Hepatocyte (in vitro differentiated cells): ENCODE data around the gene RBM42. TPM values are rescaled to one million over a fixed set of nuclear protein-coding genes. Genes with fewer than 3 reads are reported as not detected.

ENCODE experiments used
- DNase-seq: peaks from one replicate; pipeline ENCODE4 v3.0.0-alpha.2; 2016; ENCODE audit warnings: low spot score
- H2AFZ ChIP-seq: fragments of 200-600 bp; sonication (generic); 2 replicates; pipeline ENCODE4 v1.6.0; 2016; ENCODE audit warnings: antibody characterized with exemption, mild to moderate bottlenecking
- H3K27ac ChIP-seq: fragments of 200-600 bp; sonication (generic); 2 replicates; pipeline ENCODE4 v1.5.1; 2016; ENCODE audit warnings: mild to moderate bottlenecking
- H3K27me3 ChIP-seq: fragments of 200-600 bp; sonication (generic); 2 replicates; pipeline ENCODE4 v1.6.1; 2016
- H3K36me3 ChIP-seq: fragments of 200-600 bp; sonication (generic); replicated peaks from 2 replicates; pipeline ENCODE4 v1.5.1; 2016; ENCODE audit warnings: low read depth; ENCODE audit not compliant: insufficient read depth
- H3K4me1 ChIP-seq: fragments of 200-600 bp; sonication (generic); 2 replicates; pipeline ENCODE4 v1.5.1; 2016; ENCODE audit warnings: mild to moderate bottlenecking, moderate library complexity; ENCODE audit not compliant: insufficient read depth
- H3K4me2 ChIP-seq: fragments of 200-600 bp; sonication (generic); 2 replicates; pipeline ENCODE4 v1.6.0; 2016
- H3K4me3 ChIP-seq: fragments of 200-600 bp; sonication (generic); 2 replicates; pipeline ENCODE4 v1.5.1; 2016; ENCODE audit warnings: mild to moderate bottlenecking
- H3K79me2 ChIP-seq: fragments of 200-600 bp; sonication (generic); 2 replicates; pipeline ENCODE4 v1.6.0; 2017; ENCODE audit warnings: mild to moderate bottlenecking
- H3K9me2 ChIP-seq: fragments of 200-600 bp; sonication (generic); replicated peaks from 2 replicates; pipeline ENCODE4 v1.6.0; 2017; ENCODE audit warnings: mild to moderate bottlenecking; ENCODE audit not compliant: insufficient read depth
- H3K9me3 ChIP-seq: fragments of 200-600 bp; sonication (generic); 2 replicates; pipeline ENCODE4 v1.5.1; 2016; ENCODE audit warnings: low read depth, mild to moderate bottlenecking
- H4K20me1 ChIP-seq: fragments of 200-600 bp; sonication (generic); 2 replicates; pipeline ENCODE4 v1.6.0; 2016; ENCODE audit warnings: mild to moderate bottlenecking; ENCODE audit not compliant: insufficient read depth, poor library complexity, severe bottlenecking
- EZH2 ChIP-seq: fragments of 200-600 bp; sonication (generic); IDR thresholded peaks from 2 replicates; pipeline ENCODE4 v1.6.1; 2016; ENCODE audit warnings: antibody characterized with exemption, mild to moderate bottlenecking, borderline replicate concordance
- EZH2phosphoT487 ChIP-seq: fragments of 200-600 bp; sonication (generic); IDR thresholded peaks from one replicate; pipeline ENCODE4 v1.6.1; 2018; ENCODE audit warnings: antibody characterized with exemption, mild to moderate bottlenecking, low read depth, moderate library complexity; ENCODE audit not compliant: unreplicated experiment, severe bottlenecking
- WGBS: methylation state at CpG from one replicate; pipeline ENCODE4 v1.1.6; 2016; ENCODE audit warnings: low lambda C conversion rate; ENCODE audit errors: missing lambda C conversion rate; 5-methylcytosine and 5-hydroxymethylcytosine counted together
- polyA plus RNA-seq: library from polyadenylated mRNA; unstranded; fragments of >200 nt; fragmentation: Nextera tagmentation; extraction: Ambion mirVana; gene quantifications from 2 replicates; pipeline ENCODE4 v1.2.1, GENCODE V29; 2016
- total RNA-seq: library from RNA; depleted of rRNA; stranded (reverse); fragments of >200 nt; gene quantifications from 2 replicates; pipeline ENCODE4 v1.2.3, GENCODE V29; 2014
- TF ChIP-seq, protein P1 (sequence below): fragments of 200-600 bp; sonication (generic); IDR thresholded peaks from 2 replicates; pipeline ENCODE4 v1.5.1; 2016; ENCODE audit warnings: antibody characterized with exemption, mild to moderate bottlenecking; ENCODE audit not compliant: poor library complexity

RBM42 gene
- total and polyA plus RNA-seq, 2 experiments from 2014 or later: 43.6 to 113 TPM

DNA sequence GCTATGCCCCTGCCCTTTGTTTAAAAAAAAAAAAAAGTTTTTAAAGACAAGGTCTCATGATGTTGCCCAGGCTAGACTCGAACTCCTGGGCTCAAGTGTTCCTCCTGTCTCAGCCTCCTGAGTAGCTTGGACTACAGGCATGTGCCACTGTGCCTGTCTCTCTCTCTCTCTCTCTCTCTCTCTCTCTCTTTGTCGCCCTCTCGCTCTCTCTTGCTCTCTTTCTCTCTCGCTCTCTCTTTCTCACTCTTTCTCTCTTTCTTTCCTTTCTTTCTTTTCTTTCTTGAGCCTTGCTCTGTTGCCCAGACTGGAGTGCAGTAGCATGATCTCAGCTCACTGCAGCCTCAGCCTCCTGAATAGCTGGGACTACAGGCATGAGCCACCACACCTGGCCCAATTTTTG is 26.8 kb downstream of the RBM42 start:
- no peaks in the 10 kb centered on the region for H3K27me3 ChIP-seq
- H3K79me2 ChIP-seq: peaks cover 14% of the 10 kb centered on the region
- DNase-seq: no peak
- H4K20me1 ChIP-seq: no peaks in the 10 kb centered on the region
- TF ChIP-seq, protein P1, sequence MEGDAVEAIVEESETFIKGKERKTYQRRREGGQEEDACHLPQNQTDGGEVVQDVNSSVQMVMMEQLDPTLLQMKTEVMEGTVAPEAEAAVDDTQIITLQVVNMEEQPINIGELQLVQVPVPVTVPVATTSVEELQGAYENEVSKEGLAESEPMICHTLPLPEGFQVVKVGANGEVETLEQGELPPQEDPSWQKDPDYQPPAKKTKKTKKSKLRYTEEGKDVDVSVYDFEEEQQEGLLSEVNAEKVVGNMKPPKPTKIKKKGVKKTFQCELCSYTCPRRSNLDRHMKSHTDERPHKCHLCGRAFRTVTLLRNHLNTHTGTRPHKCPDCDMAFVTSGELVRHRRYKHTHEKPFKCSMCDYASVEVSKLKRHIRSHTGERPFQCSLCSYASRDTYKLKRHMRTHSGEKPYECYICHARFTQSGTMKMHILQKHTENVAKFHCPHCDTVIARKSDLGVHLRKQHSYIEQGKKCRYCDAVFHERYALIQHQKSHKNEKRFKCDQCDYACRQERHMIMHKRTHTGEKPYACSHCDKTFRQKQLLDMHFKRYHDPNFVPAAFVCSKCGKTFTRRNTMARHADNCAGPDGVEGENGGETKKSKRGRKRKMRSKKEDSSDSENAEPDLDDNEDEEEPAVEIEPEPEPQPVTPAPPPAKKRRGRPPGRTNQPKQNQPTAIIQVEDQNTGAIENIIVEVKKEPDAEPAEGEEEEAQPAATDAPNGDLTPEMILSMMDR: no peak
- TF ChIP-seq EZH2 (no peak), EZH2phosphoT487 (no peak)
- no peaks in the 10 kb centered on the region for H3K36me3 ChIP-seq
- no peak overlapping the region for H3K4me2 ChIP-seq
- 100% methylated on average over 1 of the region's 4 CpGs for WGBS
- H2AFZ ChIP-seq: no peak overlapping the region
- no peaks in the 10 kb centered on the region for H3K9me3 ChIP-seq
- no peaks in the 10 kb centered on the region for H3K9me2 ChIP-seq
- H3K27ac ChIP-seq: no peak overlapping the region
- H3K4me3 ChIP-seq: no peak overlapping the region
- no peaks in the 10 kb centered on the region for H3K4me1 ChIP-seq

DNA sequence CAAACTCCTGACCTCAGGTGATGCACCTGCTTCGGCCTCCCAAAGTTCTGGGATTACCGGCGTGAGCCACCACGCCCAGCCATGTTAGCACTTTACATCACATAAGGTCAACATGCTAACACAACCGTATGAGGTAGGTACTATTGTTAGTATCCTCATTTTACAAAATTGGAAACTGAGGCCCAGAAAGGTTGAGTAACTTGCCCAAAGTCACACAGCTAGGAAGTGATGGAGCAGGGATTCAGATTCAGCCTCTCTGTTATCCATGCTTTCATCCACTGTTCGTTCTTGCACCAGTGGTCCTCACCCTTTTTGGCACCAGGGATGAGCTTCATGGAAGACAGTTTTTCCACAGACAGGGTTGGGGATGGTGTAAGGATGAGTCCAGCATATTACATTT is 27.9 kb downstream of the RBM42 start:
- peaks cover 3% of the 10 kb centered on the region for H3K79me2 ChIP-seq
- no peaks in the 10 kb centered on the region for H3K27me3 ChIP-seq
- H3K4me1 ChIP-seq: no peaks in the 10 kb centered on the region
- H3K4me2 ChIP-seq: no peak overlapping the region
- H2AFZ ChIP-seq: no peak overlapping the region
- TF ChIP-seq EZH2phosphoT487 (no peak), EZH2 (no peak)
- TF ChIP-seq, protein P1: no peak
- no peaks in the 10 kb centered on the region for H3K9me3 ChIP-seq
- no peak for DNase-seq
- no peak overlapping the region for H3K27ac ChIP-seq
- WGBS: 93% methylated on average over 6 of the region's 6 CpGs
- H3K9me2 ChIP-seq: no peaks in the 10 kb centered on the region
- no peaks in the 10 kb centered on the region for H3K36me3 ChIP-seq
- H3K4me3 ChIP-seq: no peak overlapping the region
- H4K20me1 ChIP-seq: no peaks in the 10 kb centered on the region

DNA sequence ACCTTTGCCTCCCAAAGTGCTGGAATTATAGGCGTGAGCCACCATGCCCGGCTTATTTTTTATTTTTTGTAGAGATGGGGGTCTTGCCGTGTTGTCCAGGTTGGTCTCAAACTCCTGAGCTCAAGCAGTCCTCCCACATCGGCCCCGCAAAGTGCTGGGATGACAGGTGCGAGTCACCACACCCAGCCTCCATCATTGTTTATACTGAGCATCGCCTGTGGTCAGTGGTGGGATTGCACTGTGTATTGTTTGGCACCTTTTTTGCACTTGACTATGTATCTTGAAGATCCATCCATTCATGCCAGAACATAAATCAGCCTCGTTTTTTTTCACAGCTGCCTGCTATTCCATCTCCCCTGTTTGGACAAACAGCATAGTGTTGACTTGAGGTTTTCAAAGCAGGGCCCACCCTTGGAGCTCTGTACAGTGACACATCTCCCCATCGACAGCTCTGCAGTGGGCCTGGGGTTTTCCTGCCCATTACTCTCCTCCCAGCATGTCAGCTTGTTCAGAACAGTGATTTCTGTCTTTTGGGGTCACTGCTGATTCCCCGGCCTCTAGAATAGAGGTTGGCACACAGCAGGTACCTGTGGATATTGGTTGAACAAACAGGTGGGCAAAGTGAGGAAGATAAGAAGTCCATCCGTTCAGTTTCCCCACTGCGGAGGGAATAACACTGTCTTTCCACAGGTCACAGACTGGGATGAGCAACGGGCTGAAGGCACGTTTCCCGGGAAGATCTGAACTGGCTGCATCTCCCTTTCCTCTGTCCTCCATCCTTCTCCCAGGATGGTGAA is 29.3 kb downstream of the RBM42 start:
- H3K27me3 ChIP-seq: no peaks in the 10 kb centered on the region
- H3K27ac ChIP-seq: no peak overlapping the region
- H3K9me3 ChIP-seq: no peaks in the 10 kb centered on the region
- no peaks in the 10 kb centered on the region for H3K4me1 ChIP-seq
- no peak overlapping the region for H3K4me3 ChIP-seq
- peaks cover 2% of the 10 kb centered on the region for H3K79me2 ChIP-seq
- no peak overlapping the region for H2AFZ ChIP-seq
- no peaks in the 10 kb centered on the region for H4K20me1 ChIP-seq
- H3K36me3 ChIP-seq: no peaks in the 10 kb centered on the region
- no peak for DNase-seq
- H3K4me2 ChIP-seq: no peak overlapping the region
- TF ChIP-seq EZH2 (no peak), EZH2phosphoT487 (no peak)
- TF ChIP-seq, protein P1: no peak
- WGBS: 95% methylated on average over 15 of the region's 15 CpGs
- no peaks in the 10 kb centered on the region for H3K9me2 ChIP-seq
